Measurements from ENCODE around the gene RBM43. TPM values are rescaled to one million over a fixed set of nuclear protein-coding genes. Genes with fewer than 3 reads are reported as not detected.

RBM43 gene
- total RNA-seq, 6 experiments from 2014 or later: 2.2 to 4.2 (median 3.3) TPM

GRCh38 chr2:151271824-151272223, 10.2 kb upstream of the RBM43 start:
- no peak overlapping the region for H3K4me3 ChIP-seq

GRCh38 chr2:151269798-151270568, 8.3 kb upstream of the RBM43 start:
- Histone ChIP-seq H3K9me3 (no peaks in the 10 kb centered on the region), H3K27me3 (no peaks in the 10 kb centered on the region), H3K36me3 (peaks cover 0 to 40% (median 8%) of the 10 kb centered on the region in 4 donors), H3K4me3 (no peak overlapping the region), H3K4me1 (peaks cover 0 to 6% (median 0%) of the 10 kb centered on the region in 4 donors), H3K27ac (no peak overlapping the region)
- intact Hi-C loops (cut with DNase I): no loop called here
- DNase-seq: no peak
- WGBS (ENCODE audit: insufficient coverage, low coverage, low lambda C conversion rate, missing lambda C conversion rate): 69% methylated on average over 3 of the region's 3 CpGs
- peak in 2 of 4 donors; percentile 48 to 77 for ATAC-seq
- TF ChIP-seq CTCF (IDR thresholded peaks at IDR 0.05) (no peak), POLR2A (IDR thresholded peaks at IDR 0.05) (no peak)

More at GRCh38 chr2:151271824-151272223, 10.2 kb upstream of the RBM43 start:
- no peak for DNase-seq
- no peaks in the 10 kb centered on the region for H3K9me3 ChIP-seq
- no peak overlapping the region for H3K27ac ChIP-seq
- no peaks in the 10 kb centered on the region for H3K27me3 ChIP-seq
- no peak for ATAC-seq
- TF ChIP-seq POLR2A (IDR thresholded peaks at IDR 0.05) (no peak), CTCF (IDR thresholded peaks at IDR 0.05) (no peak)
- peaks cover 0 to 6% (median 0%) of the 10 kb centered on the region in 4 donors for H3K4me1 ChIP-seq
- intact Hi-C loops (cut with DNase I): no loop called here
- H3K36me3 ChIP-seq: peaks cover 0 to 40% (median 8%) of the 10 kb centered on the region in 4 donors

- ATAC-seq: no peak
- no peak overlapping the region for H3K4me3 ChIP-seq
- no peaks in the 10 kb centered on the region for H3K27me3 ChIP-seq
- no peak for DNase-seq
- peaks cover 0 to 29% (median 6%) of the 10 kb centered on the region in 4 donors for H3K36me3 ChIP-seq
- H3K27ac ChIP-seq: no peak overlapping the region
- H3K9me3 ChIP-seq: no peaks in the 10 kb centered on the region
- peaks cover 0 to 22% (median 7%) of the 10 kb centered on the region in 4 donors for H3K4me1 ChIP-seq
- no peak for TF ChIP-seq CTCF (IDR thresholded peaks at IDR 0.05)
- no peak for TF ChIP-seq POLR2A (IDR thresholded peaks at IDR 0.05)
- intact Hi-C loops (cut with DNase I): no loop called here
Observed at GRCh38 chr2:151268085-151268484, 6.4 kb upstream of the RBM43 start.

GRCh38 chr2:151267537-151267936, 5.9 kb upstream of the RBM43 start:
- H3K27me3 ChIP-seq: no peaks in the 10 kb centered on the region
- no peaks in the 10 kb centered on the region for H3K9me3 ChIP-seq
- intact Hi-C loops (cut with DNase I): no loop called here
- peaks cover 0 to 23% (median 3%) of the 10 kb centered on the region in 4 donors for H3K36me3 ChIP-seq
- ATAC-seq (no peak), DNase-seq (no peak)
- WGBS (ENCODE audit: insufficient coverage, low coverage, low lambda C conversion rate, missing lambda C conversion rate): 94% methylated on average over 4 of the region's 5 CpGs
- H3K4me3 ChIP-seq: no peak overlapping the region
- H3K27ac ChIP-seq: no peak overlapping the region
- TF ChIP-seq CTCF (IDR thresholded peaks at IDR 0.05): no peak
- no peak for TF ChIP-seq POLR2A (IDR thresholded peaks at IDR 0.05)
- peaks cover 0 to 27% (median 8%) of the 10 kb centered on the region in 4 donors for H3K4me1 ChIP-seq
